HG03103 (cell line): Measurements from ENCODE around the gene PHF2.
A peak's percentile ranks its signal among the peaks of the same experiment; 100 is the strongest.

Experiments used
- ATAC-seq: cut with Tn5 transposase; IDR thresholded peaks from one replicate; pipeline ENCODE4 v1.9.1; 2021; ENCODE audit warnings: low read depth; ENCODE audit not compliant: unreplicated experiment

Gene PHF2

GRCh38 chr9:93576258-93577077, at the start of gene PHF2:
TSS of gene PHF2 (plus strand) at chr9:93576584. CDS start at chr9:93576774, 190 bp downstream.
- no peak for ATAC-seq

- ATAC-seq, result no peak
Measured at GRCh38 chr9:93531374-93531773, 45.0 kb upstream of the PHF2 start.

DNA sequence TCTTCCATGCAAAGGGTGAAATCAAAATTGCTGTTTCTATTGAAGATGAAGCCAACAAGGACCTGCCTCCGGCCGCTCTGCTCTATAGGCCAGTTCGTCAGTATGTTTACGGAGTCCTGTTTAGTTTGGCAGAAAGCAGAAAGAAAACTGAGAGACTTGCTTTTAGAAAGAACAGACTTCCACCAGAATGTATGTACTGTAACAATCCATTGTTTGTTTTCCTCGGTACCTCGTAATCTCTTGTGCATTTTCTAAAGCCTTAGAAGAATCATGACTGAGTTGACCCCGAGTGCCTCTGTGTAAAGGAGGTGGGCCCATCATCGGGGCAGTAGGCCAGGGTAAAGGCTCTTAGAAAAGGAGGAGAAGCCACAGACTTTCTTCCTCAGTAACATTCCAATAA, 44.2 kb upstream of the PHF2 start:
- no peak for ATAC-seq

DNA sequence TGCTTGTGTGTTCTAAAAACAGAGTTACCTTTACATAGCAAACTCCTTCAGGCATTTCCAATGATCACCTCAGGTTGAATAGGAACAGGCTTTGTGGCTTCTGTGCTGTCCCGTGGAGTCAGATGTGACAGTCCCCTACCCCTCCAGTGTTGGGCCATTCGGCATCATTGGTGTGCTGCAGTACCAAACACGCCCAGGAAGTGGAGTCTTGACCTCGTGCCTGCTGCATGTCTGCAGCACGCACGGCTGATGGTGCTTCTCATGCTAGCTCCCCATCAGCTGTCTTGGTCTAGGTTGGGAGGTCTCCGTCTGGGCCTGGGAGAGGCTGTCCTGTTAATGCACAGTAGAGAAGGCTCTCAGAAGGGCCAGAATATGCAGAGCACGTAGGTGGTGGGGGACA, 42.5 kb upstream of the PHF2 start:
- ATAC-seq, result no peak

DNA sequence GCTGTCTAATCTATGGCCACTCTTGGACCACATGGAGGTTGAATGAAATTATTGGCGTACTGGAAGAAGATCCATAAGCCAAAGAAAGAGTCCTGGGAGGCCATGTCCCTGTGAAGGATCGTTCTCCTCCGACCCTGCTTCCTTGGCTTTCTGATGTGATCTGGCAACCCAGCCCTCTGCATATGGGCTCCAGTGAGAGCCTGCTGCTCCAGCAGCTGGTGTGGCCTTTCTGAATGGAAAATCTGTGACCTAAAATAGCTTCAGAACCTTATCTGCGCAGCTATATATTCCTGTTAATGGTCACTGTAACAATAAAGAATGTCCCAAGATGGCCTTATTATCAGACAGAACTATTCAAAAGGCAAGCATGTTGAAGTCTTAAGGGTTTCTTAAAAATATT, 40.2 kb upstream of the PHF2 start:
- ATAC-seq, result no peak

- ATAC-seq, result no peak
Measured at GRCh38 chr9:93536874-93537273, 39.5 kb upstream of the PHF2 start.

GRCh38 chr9:93540305-93540704, 36.1 kb upstream of the PHF2 start:
- ATAC-seq, result no peak

- ATAC-seq, result no peak
Measured at GRCh38 chr9:93541005-93541404, 35.4 kb upstream of the PHF2 start.

GRCh38 chr9:93541581-93542349, 34.6 kb upstream of the PHF2 start:
- no peak for ATAC-seq

GRCh38 chr9:93543117-93543516, 33.3 kb upstream of the PHF2 start:
- no peak for ATAC-seq

DNA sequence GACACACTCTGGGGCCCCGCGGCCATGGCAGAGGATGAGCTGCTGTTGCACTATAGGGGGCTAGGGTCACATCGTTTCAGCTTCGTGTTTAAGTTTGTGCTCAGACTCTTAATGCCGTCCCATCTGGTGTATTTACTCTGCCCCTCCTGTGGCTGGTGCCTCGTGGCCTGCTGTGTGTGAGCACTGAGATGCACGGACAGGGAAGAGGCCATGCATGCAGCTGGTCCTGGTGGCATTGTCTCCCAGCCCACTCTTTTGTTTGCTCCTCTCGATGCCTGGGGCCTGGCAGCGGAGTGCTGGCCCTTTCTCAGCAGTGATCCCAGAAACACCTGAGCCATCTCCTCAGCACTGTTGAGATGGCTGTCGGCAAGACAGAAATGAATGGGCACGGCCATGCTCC, 30.0 kb upstream of the PHF2 start:
- ATAC-seq, result no peak

DNA sequence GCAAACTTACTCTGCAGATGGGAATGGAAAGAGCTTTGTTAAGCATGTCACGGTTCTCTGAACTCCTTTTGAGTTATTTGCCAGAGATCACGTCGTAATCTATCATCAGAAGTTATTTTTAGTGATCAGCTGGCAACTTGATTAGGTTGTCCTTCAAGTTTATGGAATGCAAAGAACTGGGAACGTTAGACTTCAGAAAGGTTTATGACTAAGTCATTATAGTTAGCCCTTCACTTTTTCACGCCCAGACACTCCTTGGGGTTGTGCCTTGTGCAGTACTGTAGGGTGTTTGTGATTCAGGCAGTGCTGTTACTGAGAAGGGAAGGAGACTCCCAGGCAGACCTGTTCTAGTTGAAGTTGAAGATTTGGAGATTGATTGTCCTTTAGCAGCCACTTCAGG, 26.8 kb upstream of the PHF2 start:
- no peak for ATAC-seq

DNA sequence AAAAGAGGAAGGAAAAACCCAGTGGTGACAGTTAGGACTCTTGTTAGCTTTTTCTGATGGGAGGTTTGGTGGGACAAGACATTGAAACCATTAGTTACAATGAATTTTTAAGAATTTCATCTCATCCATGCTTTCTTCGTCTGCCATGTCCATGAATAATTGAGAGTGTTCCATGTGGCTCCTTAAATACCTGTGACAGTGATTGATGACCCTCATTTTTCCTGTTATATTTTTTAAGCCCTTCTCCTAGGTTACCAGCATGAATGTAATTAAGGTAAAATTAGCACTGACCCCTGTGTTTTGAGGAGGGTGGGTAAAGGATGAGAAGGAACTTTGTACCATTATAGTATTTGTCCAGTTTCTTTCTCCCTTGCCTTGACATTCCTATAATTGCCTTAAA, 23.5 kb upstream of the PHF2 start:
- no peak for ATAC-seq

DNA sequence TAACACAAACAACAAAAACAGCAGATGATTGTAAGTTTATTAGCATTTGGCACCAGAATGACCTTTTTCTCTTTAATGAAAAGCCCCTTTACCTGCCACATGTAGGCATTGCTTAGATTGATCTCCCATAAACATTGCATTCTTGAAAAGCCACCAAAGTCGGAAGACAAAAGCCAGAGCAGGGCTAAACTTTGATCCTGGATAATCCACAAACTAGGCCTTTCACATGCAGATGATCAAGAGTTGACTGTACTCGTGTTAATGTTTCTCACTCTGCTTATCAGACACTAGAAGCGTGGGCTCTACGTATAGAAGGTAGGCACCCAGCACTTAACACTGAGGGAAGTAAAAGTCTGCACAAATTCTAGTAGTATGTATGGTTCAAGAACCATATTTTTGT, 21.0 kb upstream of the PHF2 start:
- no peak for ATAC-seq

DNA sequence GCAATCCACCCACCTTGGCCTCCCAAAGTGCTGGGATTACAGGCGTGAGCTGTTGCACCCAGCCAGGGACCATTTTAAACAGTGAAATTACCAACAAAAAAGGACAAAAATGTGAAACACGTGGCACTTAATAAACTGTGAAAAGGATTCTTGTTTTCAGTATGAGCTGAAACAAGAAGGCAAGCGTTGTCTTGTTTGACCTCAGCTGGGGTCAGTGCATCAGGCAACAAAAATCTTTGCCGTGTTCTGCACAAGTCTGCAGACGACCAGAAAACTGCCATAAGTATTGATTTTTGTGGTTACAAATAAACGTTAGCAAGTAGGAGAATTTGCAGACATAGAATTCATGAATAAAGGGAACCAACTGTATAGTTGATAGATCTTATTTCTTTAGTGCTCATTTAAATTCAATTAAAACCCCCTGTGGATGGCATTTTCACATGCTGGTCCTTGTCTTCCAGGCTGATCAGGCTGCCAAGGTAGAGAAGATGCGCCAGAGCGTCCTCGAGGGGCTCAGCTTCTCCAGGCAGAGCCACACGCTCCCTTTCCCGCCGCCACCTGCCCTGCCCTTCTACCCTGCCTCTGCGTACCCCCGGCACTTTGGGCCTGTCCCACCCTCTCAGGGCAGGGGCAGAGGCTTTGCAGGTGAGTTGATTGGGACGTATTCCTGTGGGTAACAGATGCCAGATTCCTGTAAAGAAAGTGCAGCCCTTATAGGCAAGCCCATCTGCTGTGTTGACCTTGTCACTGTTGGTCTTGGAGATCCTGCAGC, 18.8 kb upstream of the PHF2 start:
- no peak for ATAC-seq

- ATAC-seq, result no peak
Measured at GRCh38 chr9:93558503-93558902, 17.9 kb upstream of the PHF2 start.

DNA sequence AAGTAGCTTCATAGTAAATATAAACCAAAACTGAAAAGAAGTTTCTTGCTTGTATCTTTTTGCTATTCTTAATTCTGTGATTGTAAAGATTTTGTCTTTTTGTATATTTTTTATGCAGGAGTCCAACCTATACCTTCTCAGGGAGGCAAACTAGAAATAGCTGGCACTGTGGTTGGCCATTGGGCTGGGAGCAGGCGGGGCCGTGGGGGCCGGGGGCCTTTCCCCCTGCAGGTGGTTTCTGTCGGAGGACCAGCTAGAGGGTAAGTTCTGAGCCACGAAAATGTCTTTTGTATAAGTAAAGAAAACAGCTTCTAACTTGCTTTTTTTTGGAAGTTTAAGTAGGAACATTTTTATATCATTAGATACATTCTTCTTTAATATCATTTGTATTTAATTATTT, 15.4 kb upstream of the PHF2 start:
- ATAC-seq, result no peak

- ATAC-seq, result no peak
Measured at GRCh38 chr9:93562157-93562556, 14.2 kb upstream of the PHF2 start.

GRCh38 chr9:93565089-93565488, 11.3 kb upstream of the PHF2 start:
- no peak for ATAC-seq

DNA sequence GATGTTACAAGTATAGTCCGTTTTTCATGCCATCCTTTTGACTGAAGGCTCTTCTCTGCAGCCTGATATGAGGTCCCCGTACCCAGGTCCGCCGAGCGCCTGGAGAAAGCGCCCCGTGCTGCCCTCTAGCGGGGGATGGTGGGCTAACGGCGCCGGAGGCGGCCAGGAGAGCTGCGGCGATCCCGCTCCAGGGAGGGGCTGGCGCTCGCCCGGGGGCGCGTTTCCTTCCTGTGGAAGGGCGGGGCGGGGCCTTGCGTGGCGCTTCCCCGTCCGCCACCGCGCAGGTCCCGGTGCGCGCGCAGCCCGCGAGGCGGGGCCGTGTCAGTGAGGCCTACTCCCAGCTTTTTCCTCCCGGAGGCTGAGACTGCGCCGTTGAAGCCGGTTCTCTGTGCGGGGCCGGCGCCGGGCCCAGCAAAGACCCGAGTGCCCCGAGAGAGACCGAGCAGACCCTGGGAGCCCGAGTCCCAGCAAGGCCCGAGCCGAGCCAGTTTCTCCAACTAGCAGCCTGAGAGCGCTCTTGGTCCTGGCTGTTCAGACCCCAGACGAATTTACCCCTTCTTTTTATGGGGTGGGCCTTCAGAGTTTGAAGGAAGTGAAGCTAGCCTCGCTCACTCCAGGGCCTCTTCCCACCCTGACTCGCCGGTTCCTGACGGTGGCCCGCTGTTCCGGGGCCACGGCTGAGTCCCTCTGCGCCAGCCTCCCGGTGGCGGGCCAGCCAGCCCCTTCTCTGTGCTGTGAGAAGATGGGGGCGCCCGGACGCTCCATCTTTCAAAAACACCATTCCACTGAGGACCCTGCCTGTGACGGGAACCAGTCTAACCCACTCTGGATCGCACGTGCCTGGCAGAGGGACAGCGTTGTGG, 9.7 kb upstream of the PHF2 start:
- peak; percentile 82 for ATAC-seq
